Calu3 (cell line): ENCODE data around the gene NPR3. TPM values are rescaled to one million over a fixed set of nuclear protein-coding genes. Genes with fewer than 3 reads are reported as not detected.
A peak's percentile ranks its signal among the peaks of the same experiment; 100 is the strongest.

Experiments
- BruUV-seq: library from RNA; stranded (reverse); fragments of 400-500 nt; replicated peaks from 2 replicates; lab custom pipeline; 2021; lab: Mats Ljungman, UMichigan
- CTCF ChIA-PET: fragments of 300-600 bp; sonication (Branson Sonifier 250); formaldehyde crosslinking; loops from one replicate; lab custom pipeline; 2022; ENCODE audit warnings: antibody characterized with exemption; lab: Charles Lee
- DNase-seq: peaks from one replicate; pipeline ENCODE4 v3.0.0; 2022
- H3K27ac Mint-ChIP-seq: one replicate; pipeline ENCODE4 v1.8.0; 2022; ENCODE audit warnings: mixed read lengths; ENCODE audit not compliant: unreplicated experiment
- H3K27me3 Mint-ChIP-seq: one replicate; pipeline ENCODE4 v1.8.0; 2022; ENCODE audit warnings: mixed read lengths; ENCODE audit not compliant: unreplicated experiment
- H3K36me3 Mint-ChIP-seq: one replicate; pipeline ENCODE4 v1.8.0; 2022; ENCODE audit warnings: mild to moderate bottlenecking, moderate library complexity, mixed read lengths; ENCODE audit not compliant: insufficient read depth, unreplicated experiment
- H3K4me1 Mint-ChIP-seq: one replicate; pipeline ENCODE4 v1.8.0; 2022; ENCODE audit warnings: mild to moderate bottlenecking, low read depth, mixed read lengths; ENCODE audit not compliant: unreplicated experiment
- H3K4me3 Mint-ChIP-seq: one replicate; pipeline ENCODE4 v1.8.0; 2022; ENCODE audit warnings: mild to moderate bottlenecking, low read depth, moderate library complexity, mixed read lengths; ENCODE audit not compliant: unreplicated experiment
- H3K9me3 Mint-ChIP-seq: one replicate; pipeline ENCODE4 v1.8.0; 2022; ENCODE audit warnings: low read depth, mixed read lengths; ENCODE audit not compliant: unreplicated experiment
- CTCF ChIP-seq: fragments of 200-600 bp; IDR thresholded peaks from one replicate; pipeline ENCODE4 v1.8.0; 2022; ENCODE audit warnings: antibody characterized with exemption; ENCODE audit not compliant: unreplicated experiment
- intact Hi-C: fragments of 100-400 bp; cut with micrococcal nuclease; formaldehyde crosslinking; loops from one replicate; pipeline ENCODE4 v1.10.0; 2022; ENCODE audit not compliant: unreplicated experiment
- total RNA-seq: library from RNA; stranded (reverse); gene quantifications from 2 replicates; pipeline ENCODE4 v1.2.3, GENCODE V29; 2022

Gene NPR3
- total RNA-seq, 1 experiment from 2014 or later = 0.19 TPM

DNA sequence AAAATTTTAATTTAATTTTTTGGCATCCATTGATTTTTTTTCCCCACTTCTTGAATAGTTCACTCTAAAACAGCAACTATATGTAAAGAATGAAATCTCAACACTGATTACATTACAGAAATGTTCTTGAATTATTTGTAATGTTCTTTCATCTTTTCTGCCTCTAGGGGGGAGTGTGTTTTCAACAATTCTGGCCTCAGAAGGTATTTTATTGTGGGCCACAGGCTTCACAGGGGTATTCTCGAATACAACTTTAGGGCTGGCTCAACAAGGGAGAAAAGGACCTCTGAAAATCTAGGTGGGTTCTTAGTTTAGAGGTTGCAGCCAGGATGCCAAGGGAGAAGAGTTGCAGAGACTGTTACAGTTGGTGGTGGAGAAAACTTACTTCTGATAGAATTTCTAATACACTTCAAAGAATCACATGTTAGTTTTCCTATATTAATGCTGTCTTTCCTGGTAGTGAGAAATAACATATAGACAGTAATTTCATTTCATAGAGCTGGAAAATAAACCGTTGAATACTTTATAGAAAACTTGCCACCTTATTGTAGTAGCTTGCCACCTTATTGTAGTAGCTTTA lies 3.6 kb upstream of the NPR3 start:
- CTCF ChIA-PET = interaction anchor here (0.6 to 1.5 kb wide), 3 partner anchors 80 to 202 kb away, joined by 3 to 7 read pairs (median 3); no protein-coding TSS in a partner anchor
- BruUV-seq = no TSS peak

DNA sequence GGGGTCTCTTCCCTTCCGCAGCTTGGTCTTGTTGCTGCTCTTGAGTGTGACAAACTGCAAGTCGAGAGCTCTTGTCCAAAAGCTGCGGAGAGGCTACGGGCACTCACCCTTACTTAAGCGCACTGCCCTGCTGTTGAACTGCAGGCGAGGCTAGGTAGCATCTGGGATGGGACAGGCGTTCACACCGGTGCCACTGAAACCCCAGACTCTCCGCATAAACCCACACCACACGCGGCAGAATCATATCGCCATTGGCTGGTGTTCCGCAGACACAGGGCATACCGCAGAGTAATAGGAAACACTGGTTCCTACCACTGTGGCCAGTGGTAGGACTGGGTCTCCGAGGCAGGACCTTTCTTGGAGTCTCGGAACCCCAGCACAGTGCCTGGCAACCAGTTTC lies 2.2 kb upstream of the NPR3 start:
- H3K4me1 Mint-ChIP-seq = peaks cover 8% of the 10 kb centered on the region
- TF ChIP-seq CTCF = no peak
- H3K27ac Mint-ChIP-seq = no peak overlapping the region
- peaks cover 3% of the 10 kb centered on the region for H3K9me3 Mint-ChIP-seq
- no peaks in the 10 kb centered on the region for H3K27me3 Mint-ChIP-seq
- BruUV-seq = no TSS peak
- intact Hi-C loops = loop anchor here (1.0 to 5.0 kb wide), 5 partner anchors 78 to 714 kb away; no protein-coding TSS in a partner anchor
- CTCF ChIA-PET = interaction anchor here (1.5 kb wide), 1 partner anchor 81 kb away, joined by 3 read pairs; no protein-coding TSS in a partner anchor
- no peak for DNase-seq
- H3K36me3 Mint-ChIP-seq = peaks cover 14% of the 10 kb centered on the region
- no peak overlapping the region for H3K4me3 Mint-ChIP-seq

More for the DNA sequence above, 3.6 kb upstream of the NPR3 start:
- peaks cover 8% of the 10 kb centered on the region for H3K4me1 Mint-ChIP-seq
- intact Hi-C loops = loop anchor here (1.0 to 5.0 kb wide), 6 partner anchors 80 to 595 kb away; no protein-coding TSS in a partner anchor
- no peak overlapping the region for H3K4me3 Mint-ChIP-seq
- H3K9me3 Mint-ChIP-seq = no peaks in the 10 kb centered on the region
- peak; percentile 41 for TF ChIP-seq CTCF
- no peak for DNase-seq
- H3K27ac Mint-ChIP-seq = no peak overlapping the region
- peaks cover 14% of the 10 kb centered on the region for H3K36me3 Mint-ChIP-seq
- H3K27me3 Mint-ChIP-seq = no peaks in the 10 kb centered on the region

DNA sequence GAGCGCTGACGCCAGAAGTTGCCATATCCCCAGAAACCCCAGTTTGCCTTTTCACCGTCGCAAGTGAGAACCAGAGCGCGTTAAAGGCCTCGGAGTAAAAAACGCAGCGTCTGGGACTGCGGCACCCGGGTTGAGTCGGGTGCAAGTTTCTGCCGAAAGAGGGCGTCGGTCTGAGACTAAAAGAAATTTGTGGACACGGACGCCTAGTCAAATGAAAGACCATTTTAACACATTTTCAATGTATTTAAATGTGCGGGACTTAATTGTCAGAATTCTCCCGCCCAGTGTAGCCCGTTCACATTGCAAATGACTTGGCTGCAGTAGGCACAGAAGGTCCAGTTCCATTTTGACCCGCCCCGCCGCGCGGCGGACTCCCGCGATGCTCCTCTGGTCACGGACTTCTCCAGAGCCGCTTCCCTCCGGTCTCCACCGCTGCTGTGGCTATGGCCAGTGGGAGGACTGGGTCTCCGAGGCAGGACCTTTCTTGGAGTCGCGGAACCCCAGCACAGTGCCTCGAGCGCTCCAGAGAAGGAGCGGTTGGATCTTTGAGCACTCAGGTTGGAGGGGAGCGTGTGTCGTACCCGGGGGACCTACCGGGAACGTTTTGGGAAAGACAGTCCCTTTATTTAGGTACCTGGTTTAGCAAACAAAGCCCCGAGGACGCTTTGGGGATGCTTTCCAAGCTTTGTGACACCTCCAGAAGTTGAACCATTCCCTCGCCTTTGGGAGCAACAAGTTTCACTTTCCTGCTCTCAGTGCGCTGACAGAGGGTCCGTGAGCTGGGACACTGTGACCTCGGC lies 1.2 kb upstream of the NPR3 start:
- intact Hi-C loops = loop anchor here (1.0 to 5.0 kb wide), 5 partner anchors 77 to 713 kb away; no protein-coding TSS in a partner anchor
- Mint-ChIP-seq H3K36me3 (peaks cover 14% of the 10 kb centered on the region), H3K4me3 (peak overlapping the region; percentile 79), H3K27me3 (no peaks in the 10 kb centered on the region), H3K27ac (no peak overlapping the region), H3K4me1 (peaks cover 8% of the 10 kb centered on the region), H3K9me3 (peaks cover 3% of the 10 kb centered on the region)
- CTCF ChIA-PET = no interaction called here
- DNase-seq = peak; percentile 71
- peak; percentile 70 for TF ChIP-seq CTCF
- no TSS peak for BruUV-seq

- Mint-ChIP-seq H3K9me3 (peaks cover 3% of the 10 kb centered on the region), H3K27ac (no peak overlapping the region), H3K36me3 (peaks cover 14% of the 10 kb centered on the region), H3K4me1 (peaks cover 8% of the 10 kb centered on the region), H3K4me3 (no peak overlapping the region), H3K27me3 (no peaks in the 10 kb centered on the region)
- no TSS peak for BruUV-seq
- DNase-seq = no peak
- no peak for TF ChIP-seq CTCF
- intact Hi-C loops = no loop called here
- CTCF ChIA-PET = no interaction called here
Observed at GRCh38 chr5:32711362-32711680, 200 bp downstream of the NPR3 start.
